GM12875 (cell line): ENCODE results near the gene ZSWIM6.
"Not testable (repeated sequence)": the region's sequence is repeated elsewhere in the genome, so short reads cannot be mapped to it uniquely, and the experiment has no call there.

ENCODE experiments used
- H3K4me3 ChIP-seq: one replicate; pipeline ENCODE4 v1.5.1; 2011; ENCODE audit warnings: low read depth, low read length, control low read depth
- TF ChIP-seq, protein P1 (sequence below): IDR thresholded peaks from 2 replicates; pipeline ENCODE4 v1.5.1; 2011; ENCODE audit warnings: low read depth, mild to moderate bottlenecking, control low read depth, inconsistent platforms, low read length, moderate library complexity, borderline replicate concordance; ENCODE audit not compliant: insufficient read depth

The ZSWIM6 gene

DNA sequence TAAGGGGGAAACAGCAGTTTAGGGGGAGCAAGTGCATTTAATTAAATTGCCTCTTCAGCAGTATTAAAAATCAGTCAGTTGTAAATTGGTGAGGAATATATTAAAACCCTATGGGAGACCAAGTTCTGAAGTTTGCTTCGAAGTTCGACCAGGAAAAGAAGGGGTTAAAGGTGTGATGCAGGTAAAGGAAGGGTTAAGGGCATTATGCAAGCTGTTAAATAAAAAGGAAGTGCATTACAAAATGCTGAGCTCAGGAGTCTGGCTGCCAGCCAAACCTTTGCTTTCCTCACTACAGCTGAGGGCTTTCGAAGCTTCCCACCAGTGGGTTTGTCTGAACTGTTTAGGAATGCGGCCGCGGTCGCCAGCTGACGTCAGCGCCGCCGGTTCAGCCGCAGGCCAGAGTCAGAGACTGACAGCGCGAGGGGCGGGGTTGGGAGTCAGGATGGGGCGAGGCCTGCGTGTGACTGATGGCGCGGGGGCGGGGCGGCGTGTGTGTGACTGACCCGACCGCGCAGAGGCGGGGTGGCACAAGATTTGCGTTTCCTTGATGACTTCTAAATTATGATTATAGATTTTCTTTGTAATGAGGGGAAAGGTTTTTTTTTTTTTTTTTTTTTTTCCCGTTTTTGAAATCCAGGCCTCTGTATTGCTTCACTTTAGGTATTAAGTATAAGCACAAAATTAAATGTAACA, 76.6 kb downstream of the ZSWIM6 start:
- H3K4me3 ChIP-seq = peak overlapping the region; percentile 27
- TF ChIP-seq, protein P1, sequence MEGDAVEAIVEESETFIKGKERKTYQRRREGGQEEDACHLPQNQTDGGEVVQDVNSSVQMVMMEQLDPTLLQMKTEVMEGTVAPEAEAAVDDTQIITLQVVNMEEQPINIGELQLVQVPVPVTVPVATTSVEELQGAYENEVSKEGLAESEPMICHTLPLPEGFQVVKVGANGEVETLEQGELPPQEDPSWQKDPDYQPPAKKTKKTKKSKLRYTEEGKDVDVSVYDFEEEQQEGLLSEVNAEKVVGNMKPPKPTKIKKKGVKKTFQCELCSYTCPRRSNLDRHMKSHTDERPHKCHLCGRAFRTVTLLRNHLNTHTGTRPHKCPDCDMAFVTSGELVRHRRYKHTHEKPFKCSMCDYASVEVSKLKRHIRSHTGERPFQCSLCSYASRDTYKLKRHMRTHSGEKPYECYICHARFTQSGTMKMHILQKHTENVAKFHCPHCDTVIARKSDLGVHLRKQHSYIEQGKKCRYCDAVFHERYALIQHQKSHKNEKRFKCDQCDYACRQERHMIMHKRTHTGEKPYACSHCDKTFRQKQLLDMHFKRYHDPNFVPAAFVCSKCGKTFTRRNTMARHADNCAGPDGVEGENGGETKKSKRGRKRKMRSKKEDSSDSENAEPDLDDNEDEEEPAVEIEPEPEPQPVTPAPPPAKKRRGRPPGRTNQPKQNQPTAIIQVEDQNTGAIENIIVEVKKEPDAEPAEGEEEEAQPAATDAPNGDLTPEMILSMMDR = no peak

DNA sequence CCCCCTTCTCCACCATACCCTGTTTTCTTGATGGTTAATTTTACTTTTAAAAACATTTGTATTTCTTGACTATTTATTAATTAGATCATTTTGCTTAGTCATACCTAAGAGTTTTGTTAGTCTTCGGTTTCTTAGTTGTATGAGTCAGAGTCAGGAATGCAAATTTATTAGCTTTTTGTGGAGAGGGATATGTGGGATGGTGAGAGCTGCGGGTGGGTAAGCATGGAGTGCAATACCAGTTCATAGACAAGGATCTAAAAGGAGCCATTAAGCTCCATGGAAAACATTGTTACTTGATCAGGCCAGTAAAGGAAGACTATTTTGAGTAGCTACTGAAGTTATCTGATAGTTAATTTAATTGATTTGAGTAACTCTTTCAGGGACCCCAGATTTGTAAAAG, 77.5 kb downstream of the ZSWIM6 start:
- TF ChIP-seq, protein P1 = no peak
- H3K4me3 ChIP-seq = no peak overlapping the region

GRCh38 chr5:61410811-61411210, 78.8 kb downstream of the ZSWIM6 start:
- H3K4me3 ChIP-seq = no peak overlapping the region
- TF ChIP-seq, protein P1 = no peak

DNA sequence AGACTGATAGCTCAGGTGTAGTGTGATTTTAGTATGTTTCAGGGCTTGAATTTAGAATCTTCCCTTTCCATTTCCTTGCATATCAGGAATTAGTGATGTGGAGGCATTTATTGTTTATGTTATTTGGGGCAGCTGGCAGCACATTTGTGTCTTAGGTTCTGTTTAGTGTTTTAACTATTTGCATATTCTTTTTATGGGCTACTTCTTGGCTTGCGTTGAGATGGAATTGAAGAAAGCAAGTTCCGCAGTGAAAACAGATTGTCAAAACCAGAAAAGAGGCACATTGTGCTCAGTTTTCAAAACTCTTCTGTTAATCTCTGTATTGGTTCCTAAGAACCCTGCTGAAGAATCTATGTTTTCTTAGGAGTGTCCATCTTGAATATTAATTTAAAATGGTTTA, 80.3 kb downstream of the ZSWIM6 start:
- TF ChIP-seq, protein P1 = no peak
- H3K4me3 ChIP-seq = no peak overlapping the region

- H3K4me3 ChIP-seq = not testable (repeated sequence)
Measured at GRCh38 chr5:61413205-61413604, 81.1 kb downstream of the ZSWIM6 start.

- TF ChIP-seq, protein P1 = no peak
- no peak overlapping the region for H3K4me3 ChIP-seq
Measured at GRCh38 chr5:61414806-61415205, 82.7 kb downstream of the ZSWIM6 start.

GRCh38 chr5:61416010-61416409, 84.0 kb downstream of the ZSWIM6 start:
- TF ChIP-seq, protein P1 = no peak
- no peak overlapping the region for H3K4me3 ChIP-seq
